Upper lobe of left lung (tissue), 6 donors: ENCODE data around the gene ABHD8. TPM values are rescaled to one million over a fixed set of nuclear protein-coding genes. Genes with fewer than 3 reads are reported as not detected.

Experiments used
- ATAC-seq, 2 donors: fragments of 200-7000 bp; cut with Tn5 transposase; one replicate each; pipeline ENCODE4 v1.9.1; 2022; ENCODE audit warnings: mild to moderate bottlenecking in 2 of 2, moderate library complexity in 2 of 2; ENCODE audit not compliant: low FRiP score in 2 of 2
- DNase-seq, 2 donors: peaks; one replicate each; pipeline ENCODE4 v3.0.0-alpha.2; 2019 to 2020
- H3K27ac ChIP-seq, 4 donors: fragments of 200-600 bp; sonication (generic); one replicate each; pipeline ENCODE4 v1.5.1; 2016 to 2019
- H3K27me3 ChIP-seq, 4 donors: fragments of 200-600 bp; sonication (generic); one replicate each; pipeline ENCODE4 v1.5.1; 2017 to 2019
- H3K36me3 ChIP-seq, 4 donors: fragments of 200-600 bp; sonication (generic); one replicate each; pipeline ENCODE4 v1.5.1; 2016 to 2019
- H3K4me1 ChIP-seq, 4 donors: fragments of 200-600 bp; sonication (generic); one replicate each; pipeline ENCODE4 v1.5.1; 2018 to 2019
- H3K4me3 ChIP-seq, 4 donors: fragments of 200-600 bp; sonication (generic); one replicate each; pipeline ENCODE4 v1.5.1; 2017 to 2019; ENCODE audit warnings: mild to moderate bottlenecking in 2 of 4, moderate library complexity in 1 of 4
- H3K9me3 ChIP-seq, 4 donors: fragments of 200-600 bp; sonication (generic); one replicate each; pipeline ENCODE4 v1.5.1; 2018 to 2019
- EP300 ChIP-seq, 4 donors: sonication (generic); formaldehyde crosslinking; IDR thresholded peaks; one replicate each; pipeline ENCODE4 v1.5.1; 2017; ENCODE audit warnings: antibody characterized with exemption in 4 of 4, control low read depth in 2 of 4
- POLR2A ChIP-seq, 4 donors: fragments of 450-650 bp; IDR thresholded peaks; one replicate each; pipeline ENCODE4 v1.5.1; 2016 to 2017; ENCODE audit warnings: antibody characterized with exemption in 4 of 4, mild to moderate bottlenecking in 2 of 4
- POLR2AphosphoS5 ChIP-seq, 2 donors: sonication (generic); formaldehyde crosslinking; IDR thresholded peaks; one replicate each; pipeline ENCODE4 v1.5.1; 2017; ENCODE audit warnings: antibody characterized with exemption in 2 of 2
- WGBS, 2 donors: methylation state at CpG; one replicate each; pipeline ENCODE4 v1.1.5; 2017 to 2018; 5-methylcytosine and 5-hydroxymethylcytosine counted together
- total RNA-seq, 6 donors: library from RNA; depleted of rRNA in 4 of 6; stranded (reverse); fragments of >200 nt in 4 of 6; gene quantifications; one replicate each; pipeline versions ENCODE4 v1.1.0 to v1.2.1, GENCODE V29; 2016 to 2021
- TF ChIP-seq, protein P1 (sequence below), 6 experiments: fragments of 450-650 bp in 4 of 6; fragments of 200-600 bp in 2 of 6; sonication (generic) in 2 of 6; IDR thresholded peaks; one replicate each; pipeline ENCODE4 v1.5.1; 2016 to 2019; ENCODE audit warnings: antibody characterized with exemption in 6 of 6
- donor health status: DM: no; HTN: no; CAD: no; lungs with moderate emphysema.
- donor health status: DM: no; HTN: yes; CAD: no; lungs with severe emphysema.

ABHD8 gene
- total RNA-seq, 6 donors from 2014 or later = 19.7 to 23.4 (median 21.2) TPM

DNA sequence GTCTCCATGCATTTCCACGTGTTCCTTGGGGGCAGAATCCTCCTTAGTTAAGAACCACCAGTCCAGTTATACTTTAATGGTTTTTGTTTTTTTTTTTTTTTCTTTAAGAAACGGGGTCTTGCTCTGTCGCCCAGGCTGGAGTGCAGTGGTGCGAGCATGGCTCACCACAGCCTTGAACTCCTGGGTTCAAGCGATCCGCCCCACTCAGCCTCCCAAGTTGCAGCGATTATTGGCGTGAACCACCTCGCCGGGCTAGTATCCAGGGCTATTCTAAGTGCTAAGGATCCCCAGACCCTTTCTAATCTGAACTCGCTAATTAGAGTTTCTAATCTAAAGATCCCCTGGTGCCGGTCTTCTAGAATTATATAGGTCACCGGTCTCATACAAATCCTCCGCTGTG is 9.6 kb downstream of the ABHD8 start:
- DNase-seq = no peak
- Histone ChIP-seq H3K36me3 (peaks cover 0 to 3% (median 0%) of the 10 kb centered on the region in 4 donors), H3K27ac (no peak overlapping the region), H3K27me3 (no peaks in the 10 kb centered on the region), H3K9me3 (no peaks in the 10 kb centered on the region), H3K4me1 (peaks cover 4 to 24% (median 12%) of the 10 kb centered on the region in 4 donors), H3K4me3 (no peak overlapping the region)
- 91 to 92% methylated on average over 13 to 14 of the region's 14 CpGs for WGBS, 2 donors
- no peak for ATAC-seq
- TF ChIP-seq, protein P1, sequence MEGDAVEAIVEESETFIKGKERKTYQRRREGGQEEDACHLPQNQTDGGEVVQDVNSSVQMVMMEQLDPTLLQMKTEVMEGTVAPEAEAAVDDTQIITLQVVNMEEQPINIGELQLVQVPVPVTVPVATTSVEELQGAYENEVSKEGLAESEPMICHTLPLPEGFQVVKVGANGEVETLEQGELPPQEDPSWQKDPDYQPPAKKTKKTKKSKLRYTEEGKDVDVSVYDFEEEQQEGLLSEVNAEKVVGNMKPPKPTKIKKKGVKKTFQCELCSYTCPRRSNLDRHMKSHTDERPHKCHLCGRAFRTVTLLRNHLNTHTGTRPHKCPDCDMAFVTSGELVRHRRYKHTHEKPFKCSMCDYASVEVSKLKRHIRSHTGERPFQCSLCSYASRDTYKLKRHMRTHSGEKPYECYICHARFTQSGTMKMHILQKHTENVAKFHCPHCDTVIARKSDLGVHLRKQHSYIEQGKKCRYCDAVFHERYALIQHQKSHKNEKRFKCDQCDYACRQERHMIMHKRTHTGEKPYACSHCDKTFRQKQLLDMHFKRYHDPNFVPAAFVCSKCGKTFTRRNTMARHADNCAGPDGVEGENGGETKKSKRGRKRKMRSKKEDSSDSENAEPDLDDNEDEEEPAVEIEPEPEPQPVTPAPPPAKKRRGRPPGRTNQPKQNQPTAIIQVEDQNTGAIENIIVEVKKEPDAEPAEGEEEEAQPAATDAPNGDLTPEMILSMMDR (IDR thresholded peaks at IDR 0.05) = no peak
- no peak for TF ChIP-seq EP300 (IDR thresholded peaks at IDR 0.05)
- no peak for TF ChIP-seq POLR2A (IDR thresholded peaks at IDR 0.05)
- no peak for TF ChIP-seq POLR2AphosphoS5 (IDR thresholded peaks at IDR 0.05)

DNA sequence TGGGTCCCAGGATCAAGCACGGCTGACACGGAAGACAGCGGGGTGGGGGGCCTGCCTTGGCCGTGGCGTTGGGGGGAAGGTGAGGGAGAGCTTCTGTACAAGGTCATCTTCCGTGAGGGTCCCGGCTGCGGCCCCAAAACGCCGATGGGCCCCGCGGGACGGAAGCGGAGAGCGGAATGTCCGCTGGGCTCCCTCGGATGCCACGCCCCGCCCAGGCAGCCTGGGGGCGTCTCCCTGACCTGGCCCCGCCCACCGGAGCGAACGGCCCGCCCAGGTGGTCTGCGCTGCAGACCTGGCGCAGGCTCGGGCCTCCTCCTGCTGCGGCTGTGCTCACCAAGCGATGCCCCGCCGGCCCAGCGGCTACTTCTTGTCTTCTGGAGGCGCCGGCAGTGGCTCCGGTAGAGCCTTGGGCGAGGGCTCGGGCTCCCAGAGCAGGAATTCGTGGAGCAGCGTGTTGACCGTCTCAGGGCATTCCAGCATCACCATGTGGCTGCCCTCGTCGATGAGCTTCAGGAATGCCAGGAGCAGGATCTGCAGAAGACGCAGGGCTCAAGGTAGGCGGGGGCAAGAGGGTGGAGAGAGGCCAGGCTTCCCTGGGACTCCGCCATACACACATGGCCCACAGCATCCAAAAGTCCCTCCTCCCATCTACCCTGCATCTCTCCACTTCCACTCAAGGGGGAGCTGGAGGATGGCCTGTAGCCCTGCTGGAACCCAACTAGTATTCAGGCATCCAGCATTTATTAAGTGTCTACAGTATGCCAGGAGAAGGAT is 10.7 kb downstream of the ABHD8 start:
- Histone ChIP-seq H3K4me3 (peak overlapping the region; percentile 41 to 62 (median 57)), H3K9me3 (no peaks in the 10 kb centered on the region), H3K27ac (peak overlapping the region; percentile 43 to 74 (median 62)), H3K4me1 (peaks cover 4 to 24% (median 12%) of the 10 kb centered on the region in 4 donors), H3K36me3 (peaks cover 0 to 3% (median 0%) of the 10 kb centered on the region in 4 donors), H3K27me3 (no peaks in the 10 kb centered on the region)
- TF ChIP-seq POLR2A (IDR thresholded peaks at IDR 0.05) = peak in 1 of 4 donors; percentile 19
- no peak for TF ChIP-seq POLR2AphosphoS5 (IDR thresholded peaks at IDR 0.05)
- TF ChIP-seq EP300 (IDR thresholded peaks at IDR 0.05) = no peak
- TF ChIP-seq, protein P1 (IDR thresholded peaks at IDR 0.05) = peak; percentile 68 to 78 (median 70)
- peak; percentile 71 to 96 for DNase-seq
- peak; percentile 94 to 96 for ATAC-seq
- WGBS, 2 donors = 4 to 11% methylated on average over 8 to 18 of the region's 46 CpGs

DNA sequence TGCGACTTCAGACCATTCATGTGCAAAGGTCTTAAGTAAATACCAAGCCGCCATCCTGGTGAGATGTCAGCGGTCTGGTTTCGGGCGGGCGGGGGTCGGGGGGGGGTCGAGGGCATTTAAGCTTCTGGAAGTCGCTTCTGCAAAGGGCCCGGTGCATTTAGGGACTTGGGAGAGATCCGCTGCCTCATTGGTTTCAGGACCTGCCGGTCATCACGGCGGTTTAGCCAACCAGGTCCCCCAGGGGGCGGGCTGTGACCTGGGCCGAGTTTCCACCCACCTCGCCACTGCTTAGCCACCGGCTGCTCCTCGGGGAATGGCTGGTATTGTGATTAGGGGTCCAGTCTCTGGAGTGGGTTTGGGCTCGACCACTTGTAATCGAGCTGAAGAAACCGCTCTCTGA is 13.7 kb downstream of the ABHD8 start:
- Histone ChIP-seq H3K27me3 (no peaks in the 10 kb centered on the region), H3K27ac (no peak overlapping the region), H3K9me3 (no peaks in the 10 kb centered on the region), H3K4me3 (no peak overlapping the region), H3K4me1 (peaks cover 4 to 24% (median 12%) of the 10 kb centered on the region in 4 donors), H3K36me3 (no peaks in the 10 kb centered on the region)
- ATAC-seq (no peak), DNase-seq (peak; percentile 75 to 78)
- TF ChIP-seq, protein P1 (IDR thresholded peaks at IDR 0.05) = peak in 2 of 6 experiments; percentile 19 to 21
- no peak for TF ChIP-seq POLR2A (IDR thresholded peaks at IDR 0.05)
- 12 to 24% methylated on average over 17 to 21 of the region's 22 CpGs for WGBS, 2 donors

DNA sequence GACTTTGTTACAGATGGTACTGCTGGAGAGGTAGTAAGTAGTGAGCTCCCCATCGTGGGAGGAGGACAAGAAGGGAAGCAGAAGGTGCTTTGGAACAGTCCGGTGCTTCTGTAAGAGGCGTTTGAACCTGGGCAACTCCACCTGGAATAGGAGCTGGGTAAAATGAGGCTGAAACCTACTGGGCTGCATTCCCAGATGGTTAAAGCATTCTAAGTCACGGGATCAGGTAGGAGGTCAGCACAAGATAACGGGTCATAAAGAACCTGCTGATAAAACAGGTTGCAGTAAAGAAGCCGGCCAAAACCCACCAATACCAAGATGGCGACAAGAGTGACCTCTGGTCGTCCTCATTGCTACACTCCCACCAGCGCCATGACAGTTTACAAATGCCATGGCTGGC is 16.5 kb downstream of the ABHD8 start:
- H3K9me3 ChIP-seq = no peaks in the 10 kb centered on the region
- TF ChIP-seq EP300 (IDR thresholded peaks at IDR 0.05) (no peak), POLR2A (IDR thresholded peaks at IDR 0.05) (no peak), POLR2AphosphoS5 (IDR thresholded peaks at IDR 0.05) (no peak)
- TF ChIP-seq, protein P1 (IDR thresholded peaks at IDR 0.05) = no peak
- H3K27me3 ChIP-seq = peaks cover 0 to 8% (median 4%) of the 10 kb centered on the region in 4 donors
- DNase-seq = no peak
- no peak for ATAC-seq
- WGBS, 2 donors = 90% methylated on average over 9 of the region's 9 CpGs
- H3K4me1 ChIP-seq = peaks cover 11 to 18% (median 13%) of the 10 kb centered on the region in 4 donors
- no peak overlapping the region for H3K27ac ChIP-seq
- no peak overlapping the region for H3K4me3 ChIP-seq
- no peaks in the 10 kb centered on the region for H3K36me3 ChIP-seq
